CD1c-positive myeloid dendritic cell (primary cell): ENCODE data around the gene JADE3.
"Not testable (repeated sequence)": the region's sequence is repeated elsewhere in the genome, so short reads cannot be mapped to it uniquely, and the experiment has no call there.

Experiments
- DNase-seq: peaks from one replicate; pipeline ENCODE4 v3.0.0-alpha.2; 2016; ENCODE audit errors: extremely low spot score

The JADE3 gene

DNA sequence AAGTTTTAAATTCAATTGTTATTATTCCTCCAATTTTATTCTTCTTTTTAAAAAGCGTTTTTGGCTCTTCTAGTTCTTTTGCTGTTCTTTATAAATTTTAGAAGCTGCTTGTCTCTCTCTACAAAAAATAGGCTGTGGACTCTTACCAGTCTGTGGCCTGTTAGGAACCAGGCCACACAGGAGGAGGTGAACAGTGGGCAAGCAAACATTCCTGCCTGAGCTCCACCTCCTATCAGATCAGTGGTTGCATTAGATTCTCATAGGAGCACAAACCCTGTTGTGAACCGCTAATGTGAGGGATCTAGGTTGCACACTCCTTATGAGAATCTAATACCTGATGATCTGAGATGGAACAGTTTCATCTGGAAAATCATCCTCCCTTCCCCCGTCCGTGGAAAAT is 23.1 kb downstream of the JADE3 start:
- DNase-seq = no peak

- DNase-seq = no peak
Measured at GRCh38 chrX:46938589-46938988, 26.4 kb downstream of the JADE3 start.

- DNase-seq = no peak
Measured at GRCh38 chrX:46941341-46941740, 29.1 kb downstream of the JADE3 start.

DNA sequence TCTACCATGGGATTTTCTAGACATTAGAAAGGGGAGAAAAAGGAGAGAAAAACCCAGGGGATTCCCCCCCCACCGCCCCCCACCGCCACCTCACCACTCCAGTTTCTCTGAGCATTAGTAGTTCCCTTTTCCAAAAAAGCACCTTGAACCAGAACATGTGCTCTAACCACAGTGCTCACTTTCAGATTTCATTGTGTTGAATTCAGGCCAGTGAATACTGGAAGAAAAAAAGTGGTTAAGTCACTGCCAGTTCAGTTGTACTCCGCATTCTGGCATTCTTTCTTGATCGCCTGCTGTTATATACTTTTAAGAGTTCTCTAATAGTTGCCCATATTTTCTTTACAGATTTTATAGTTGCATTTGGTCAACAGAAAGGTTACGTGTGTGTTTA is 40.9 kb downstream of the JADE3 start:
- no peak for DNase-seq

- no peak for DNase-seq
Measured at GRCh38 chrX:46953597-46953996, 41.4 kb downstream of the JADE3 start.

GRCh38 chrX:46954716-46955115 is 42.5 kb downstream of the JADE3 start:
- DNase-seq = no peak

- not testable (repeated sequence) for DNase-seq
Measured at GRCh38 chrX:46956589-46956988, 44.4 kb downstream of the JADE3 start.

DNA sequence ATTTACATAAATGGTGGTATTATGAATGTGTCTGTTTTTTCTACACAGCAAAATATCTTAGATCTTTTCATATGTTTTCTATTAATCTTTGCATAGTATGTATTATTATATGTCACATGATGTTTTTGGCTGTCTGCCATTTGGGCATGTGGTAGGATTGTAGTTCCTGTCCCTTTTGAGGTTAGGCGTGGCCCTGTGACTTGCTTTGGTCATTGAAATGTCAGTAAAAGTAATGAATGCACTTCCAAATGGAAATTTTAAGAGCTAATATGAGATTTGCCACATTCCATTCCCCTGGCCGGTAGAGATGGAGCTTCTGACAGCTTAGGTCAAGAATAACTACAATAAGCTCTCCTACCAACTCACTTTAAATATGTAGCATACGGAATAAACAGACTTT is 45.1 kb downstream of the JADE3 start:
- DNase-seq = peak; percentile 9

GRCh38 chrX:46959101-46959500 is 46.9 kb downstream of the JADE3 start:
- DNase-seq = no peak

DNA sequence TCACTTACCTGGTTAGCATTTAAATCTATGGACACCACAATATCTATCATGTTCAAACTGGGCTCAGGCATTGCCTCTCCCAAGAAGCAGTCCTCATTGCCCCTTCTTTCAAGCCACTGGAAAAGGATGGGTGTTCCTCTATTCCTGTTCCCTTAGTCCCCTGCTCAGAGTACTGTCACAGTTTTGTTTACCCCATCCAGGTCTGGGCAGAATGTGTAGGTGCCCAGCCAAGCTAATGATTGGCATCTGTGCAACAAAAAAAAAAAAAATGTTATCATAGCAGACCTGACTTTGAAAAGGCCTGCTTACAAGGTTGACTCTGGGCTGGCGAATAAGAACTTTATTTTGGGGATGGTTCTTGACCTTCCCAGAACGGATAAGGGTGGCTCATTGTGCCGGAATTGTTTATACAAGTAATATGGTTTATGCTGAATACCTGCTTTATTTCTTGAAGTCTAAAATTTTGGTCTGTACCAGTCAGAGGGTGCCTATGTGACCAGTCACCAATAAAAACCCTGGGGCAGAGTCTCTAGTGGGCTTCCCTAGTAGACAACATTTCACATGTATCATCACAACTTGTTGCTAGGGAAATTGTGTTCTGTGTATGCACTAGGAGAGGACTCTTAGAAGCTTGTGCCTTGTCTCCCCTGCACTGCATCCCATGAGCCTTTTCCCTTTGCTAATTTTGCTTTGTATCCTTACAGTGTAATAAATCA is 47.9 kb downstream of the JADE3 start:
- DNase-seq = no peak

DNA sequence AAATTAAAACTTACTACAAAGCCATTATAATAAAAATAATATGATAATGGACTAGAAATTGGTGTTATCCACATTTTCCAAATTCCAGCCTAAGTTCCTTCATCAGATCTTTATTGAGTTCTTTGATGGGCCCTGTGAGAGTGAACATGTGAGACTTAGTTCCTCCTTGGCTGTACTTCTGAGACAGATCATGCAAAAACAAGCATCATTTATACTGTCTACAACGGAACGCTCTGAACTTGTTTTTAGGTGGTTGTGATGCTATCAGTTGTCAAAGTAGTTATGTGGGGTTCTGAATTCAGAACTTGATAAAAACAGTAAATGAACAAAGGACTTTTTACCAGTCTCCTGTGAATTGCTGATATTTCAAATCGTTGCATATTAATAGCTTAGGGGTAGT is 48.9 kb downstream of the JADE3 start:
- DNase-seq = no peak

DNA sequence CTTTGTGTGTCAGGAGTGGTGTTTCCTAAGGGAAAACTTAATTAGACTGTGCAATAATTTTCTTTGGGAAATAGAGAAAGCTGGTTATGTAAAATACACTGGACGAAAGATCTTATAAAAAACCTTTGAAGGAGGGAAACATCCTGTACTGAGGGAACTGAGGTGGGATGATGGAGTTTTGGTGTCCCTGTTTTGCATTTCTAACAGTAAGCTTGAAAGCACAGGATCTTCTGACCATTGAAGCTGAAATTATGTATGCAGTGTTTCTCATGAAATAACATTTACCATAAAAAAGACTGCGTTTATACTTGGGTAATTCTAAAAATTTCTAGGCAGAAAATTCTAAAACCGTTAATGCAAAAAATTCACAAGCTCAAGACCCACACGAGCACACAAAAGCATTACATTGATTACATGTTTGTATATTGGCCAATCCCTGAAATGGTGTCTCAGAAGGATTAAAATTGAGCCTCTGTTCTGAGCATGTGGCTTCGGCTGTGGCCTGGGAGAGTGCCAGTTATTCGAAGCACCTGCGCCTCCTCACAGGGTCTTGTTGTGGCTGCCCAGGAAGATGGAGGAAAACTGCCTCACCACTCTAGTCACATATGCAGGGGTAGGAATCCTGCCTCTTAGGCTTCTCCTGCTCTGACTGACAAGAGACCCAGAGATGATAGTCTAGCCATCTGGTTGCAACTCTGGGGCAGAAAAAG is 49.5 kb downstream of the JADE3 start:
- no peak for DNase-seq

- no peak for DNase-seq
Measured at GRCh38 chrX:46965125-46965758, 53.0 kb downstream of the JADE3 start.

DNA sequence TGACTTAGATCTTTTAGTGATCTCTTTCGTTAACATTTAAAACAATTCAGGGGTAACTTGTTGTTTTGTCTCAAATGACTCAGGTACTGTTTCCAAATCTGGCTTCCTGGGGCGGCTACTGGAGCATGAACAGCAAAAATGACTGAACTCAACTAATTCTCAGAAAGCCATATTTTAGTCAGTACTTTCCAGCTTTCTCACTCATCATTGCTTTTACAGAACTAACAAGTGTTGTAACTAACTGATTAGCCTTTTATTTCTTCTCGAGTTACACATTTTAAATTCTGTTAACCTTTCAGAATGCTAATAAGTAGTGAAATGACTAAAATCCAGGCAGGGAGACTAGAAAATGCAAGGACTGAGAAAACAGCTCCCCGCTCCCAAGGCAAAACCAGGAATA is 55.3 kb downstream of the JADE3 start:
- no peak for DNase-seq

- DNase-seq = not testable (repeated sequence)
Measured at GRCh38 chrX:46977046-46977445, 64.8 kb downstream of the JADE3 start.

DNA sequence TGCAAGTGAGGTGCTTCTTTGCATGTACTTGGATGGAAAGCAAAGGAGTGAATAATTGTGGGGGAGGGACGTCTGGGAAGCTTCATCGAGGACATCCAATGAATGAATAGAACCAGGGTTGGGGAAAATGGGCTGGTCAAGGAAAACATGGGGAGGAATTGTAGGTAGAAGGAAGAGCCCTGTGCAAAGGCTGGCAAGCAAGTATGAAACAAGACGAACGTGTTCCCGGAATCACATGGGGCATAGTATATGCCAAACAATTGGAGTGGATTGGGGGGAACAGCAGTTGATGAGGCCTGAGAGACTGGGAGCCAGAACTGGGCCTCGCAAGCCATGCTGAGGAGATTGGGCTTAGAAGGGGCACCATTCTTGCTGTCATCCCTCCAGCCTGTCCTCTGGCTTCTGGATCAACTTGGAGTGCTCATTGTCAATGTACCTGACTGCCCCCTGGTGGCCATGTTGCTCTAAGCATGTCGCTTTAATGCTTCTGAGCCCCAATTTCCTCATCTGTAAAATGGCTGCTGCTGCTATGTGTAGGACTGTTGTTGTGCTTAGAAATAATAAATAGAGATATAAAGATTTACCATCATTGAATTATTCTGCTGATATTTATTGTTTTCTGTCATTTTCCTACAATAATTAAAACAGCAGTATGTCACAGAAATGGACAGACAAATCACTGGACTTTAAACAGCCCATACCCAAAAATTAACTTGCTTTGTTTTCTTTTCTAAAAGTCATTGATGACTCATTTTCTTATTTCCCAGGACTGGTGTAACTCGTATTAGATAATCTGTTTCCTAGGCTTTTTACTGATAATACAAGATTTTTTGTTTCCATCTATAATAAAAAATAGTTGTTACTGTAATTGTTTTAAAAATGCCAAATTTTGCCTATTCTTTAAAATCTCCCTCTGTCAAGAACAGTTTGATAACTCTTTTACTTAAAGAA is 66.4 kb downstream of the JADE3 start:
- DNase-seq = peak; percentile 74

DNA sequence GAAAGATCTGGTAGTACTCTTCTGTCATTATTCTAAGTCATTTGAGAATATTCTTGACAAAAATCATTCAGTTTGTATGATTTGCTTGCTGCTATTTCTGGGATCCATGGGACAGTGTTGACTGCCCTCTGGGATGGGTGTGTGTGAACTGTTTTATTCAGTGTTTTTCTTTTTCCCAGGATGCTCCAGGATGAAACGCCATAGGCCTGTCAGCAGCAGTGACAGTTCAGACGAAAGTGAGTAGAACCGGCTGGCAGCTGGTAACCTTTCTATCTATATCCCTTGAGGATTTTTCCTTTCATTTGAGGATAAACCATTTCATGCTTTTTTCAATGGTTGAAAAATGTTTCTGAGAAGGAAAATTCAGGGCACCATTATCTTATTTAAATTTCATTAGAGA is 72.5 kb downstream of the JADE3 start:
- no peak for DNase-seq

- DNase-seq = no peak
Measured at GRCh38 chrX:46989548-46989947, 77.3 kb downstream of the JADE3 start.

DNA sequence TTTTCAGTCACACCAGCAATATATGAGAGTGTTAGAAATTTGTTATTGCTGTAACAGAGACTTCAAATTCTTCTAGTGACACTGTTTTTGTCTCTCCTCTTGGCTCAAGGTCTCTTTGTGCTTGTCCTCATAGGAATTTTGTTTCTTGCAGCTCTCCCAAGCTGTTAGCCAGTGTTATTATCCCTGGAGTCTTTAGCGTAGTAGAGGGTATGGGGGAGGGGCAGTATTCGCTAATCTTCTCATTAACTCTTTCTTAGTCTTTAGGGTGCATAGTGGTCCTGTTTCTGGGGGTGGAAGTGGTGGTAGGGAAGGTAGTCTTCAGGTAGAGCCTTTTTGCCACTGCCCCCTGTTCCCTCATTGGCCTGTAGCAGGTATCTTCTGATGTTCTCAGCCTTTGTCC is 79.4 kb downstream of the JADE3 start:
- DNase-seq = no peak

DNA sequence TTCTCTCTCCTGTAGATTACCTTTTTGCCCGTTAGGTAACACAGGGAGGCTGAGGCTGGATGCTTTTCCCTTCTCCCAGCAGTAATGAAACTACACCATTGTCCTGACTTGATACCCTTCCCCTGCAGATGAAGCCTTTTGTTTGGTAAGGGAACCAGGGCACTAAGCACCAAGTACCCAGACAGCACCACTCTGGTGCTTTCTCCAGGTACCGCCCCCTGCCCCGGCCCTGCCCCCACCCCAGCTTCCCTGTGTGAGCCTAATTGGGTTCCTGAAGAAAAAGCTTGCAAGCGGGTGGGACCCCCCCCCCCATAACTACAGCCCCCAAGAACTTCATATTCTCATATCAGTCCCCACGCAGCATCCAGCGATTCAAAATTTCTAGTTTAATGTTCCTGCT is 79.8 kb downstream of the JADE3 start:
- no peak for DNase-seq

- DNase-seq = no peak
Measured at GRCh38 chrX:46994096-46994495, 81.9 kb downstream of the JADE3 start.

GRCh38 chrX:47012131-47012530 is 99.9 kb downstream of the JADE3 start:
- no peak for DNase-seq
